ENCODE results near the gene KRAS. TPM values are rescaled to one million over a fixed set of nuclear protein-coding genes. Genes with fewer than 3 reads are reported as not detected.

KRAS gene
- total and polyA plus RNA-seq, 2 of the 4 experiments (the other 2 are of a cell fraction): 9.3 to 10.7 TPM

GRCh38 chr12:25207846-25208245 is 42.9 kb downstream of the KRAS start:
- no peak overlapping the region for H2AFZ ChIP-seq (replicated peaks; ENCODE audit: low read length, poor library complexity)
- peaks cover 15 to 27% of the 10 kb centered on the region in 2 experiments for H3K79me1 ChIP-seq (ENCODE audit: low read depth in 1 of 2, low read length in 2 of 2)
- H2BK5ac ChIP-seq (ENCODE audit: low read depth, low read length, poor library complexity, severe bottlenecking): peak overlapping the region; percentile 24
- dilution Hi-C loops (cut with HindIII; ENCODE audit: low sequenced_read_pairs, unreplicated experiment): no loop called here
- no peak overlapping the region for H3K18ac ChIP-seq (ENCODE audit: low read depth, low read length)
- no peak for ATAC-seq (ENCODE audit: low read depth)
- H2AK5ac ChIP-seq (ENCODE audit: low read depth, low read length): no peak overlapping the region
- H3K4me3 ChIP-seq (ENCODE audit: insufficient read depth, low read depth, low read length): no peak overlapping the region
- H3K23ac ChIP-seq (ENCODE audit: low read depth, low read length): no peak overlapping the region
- H2BK15ac ChIP-seq (ENCODE audit: low read depth, low read length): no peak overlapping the region
- no peak overlapping the region for H3K4me2 ChIP-seq (ENCODE audit: low read depth, low read length)
- no peak overlapping the region for H4K5ac ChIP-seq (ENCODE audit: low read depth, low read length)
- ChIA-PET POLR2A (ENCODE audit: unreplicated experiment) (no interaction called here), CTCF (no interaction called here)
- no CpG with 5 or more reads among the region's 1 CpG for WGBS, 2 experiments (ENCODE audit: extremely low coverage in 2 of 2, insufficient read length in 1 of 2)
- in situ Hi-C loops (cut with MboI; ENCODE audit: low sequenced_read_pairs): no loop called here
- H4K8ac ChIP-seq (ENCODE audit: low read depth in 2 of 2, low read length in 2 of 2): no peak overlapping the region
- BruUV-seq (replicated peaks): TSS peak; percentile 33
- H2BK20ac ChIP-seq (ENCODE audit: low read depth, low read length): no peak overlapping the region
- H4K91ac ChIP-seq (ENCODE audit: insufficient read depth, low read depth, low read length): no peak overlapping the region
- TF ChIP-seq MAFK (IDR thresholded peaks at IDR 0.05; ENCODE audit: low read depth, low read length): peak; percentile 57; the same call in 1 of the 2 replicates
- no peak for TF ChIP-seq POLR2A (IDR thresholded peaks at IDR 0.05; ENCODE audit: low read depth, low read length)
- H2AK9ac ChIP-seq (replicated peaks; ENCODE audit: low read depth, low read length, poor library complexity): no peak overlapping the region
- no peak overlapping the region for H3K9ac ChIP-seq (ENCODE audit: low read depth, low read length)
- no peak overlapping the region for H3K14ac ChIP-seq (replicated peaks; ENCODE audit: low read depth, low read length)
- no peaks in the 10 kb centered on the region for H3K4me1 ChIP-seq (ENCODE audit: control insufficient read depth, insufficient read depth, low read length)
- no peak for DNase-seq
- H2BK120ac ChIP-seq (ENCODE audit: low read depth, low read length): no peak overlapping the region
- no peaks in the 10 kb centered on the region for H3K27me3 ChIP-seq (ENCODE audit: control insufficient read depth, insufficient read depth, low read length)
- H3K9me1 ChIP-seq (ENCODE audit: insufficient read depth, low read length): peaks cover 3% of the 10 kb centered on the region; the same call in 1 of the 2 replicates
- intact Hi-C loops (cut with micrococcal nuclease): no loop called here
- H3K27ac ChIP-seq (ENCODE audit: insufficient read depth, low read length): no peak overlapping the region
- H4K20me1 ChIP-seq (ENCODE audit: insufficient read depth, low read length): no peaks in the 10 kb centered on the region
- H3K56ac ChIP-seq (ENCODE audit: extremely low read depth, insufficient read depth, low read length): no peak overlapping the region
- no peak overlapping the region for H3K4ac ChIP-seq (ENCODE audit: low read depth, low read length)
- no peaks in the 10 kb centered on the region for H3K9me3 ChIP-seq (ENCODE audit: control insufficient read depth, insufficient read depth, low read length)
- H3K36me3 ChIP-seq (ENCODE audit: control insufficient read depth, insufficient read depth, low read length): peaks cover 13% of the 10 kb centered on the region
